GM19467 (cell line): Measurements from ENCODE around the gene ST7L.
"Not testable (repeated sequence)": the region's sequence is repeated elsewhere in the genome, so short reads cannot be mapped to it uniquely, and the experiment has no call there.

Experiments used
- ATAC-seq: cut with Tn5 transposase; IDR thresholded peaks from one replicate; pipeline ENCODE4 v1.9.1; 2021; ENCODE audit warnings: mild to moderate bottlenecking, moderate library complexity; ENCODE audit not compliant: unreplicated experiment

The ST7L gene, protein sequence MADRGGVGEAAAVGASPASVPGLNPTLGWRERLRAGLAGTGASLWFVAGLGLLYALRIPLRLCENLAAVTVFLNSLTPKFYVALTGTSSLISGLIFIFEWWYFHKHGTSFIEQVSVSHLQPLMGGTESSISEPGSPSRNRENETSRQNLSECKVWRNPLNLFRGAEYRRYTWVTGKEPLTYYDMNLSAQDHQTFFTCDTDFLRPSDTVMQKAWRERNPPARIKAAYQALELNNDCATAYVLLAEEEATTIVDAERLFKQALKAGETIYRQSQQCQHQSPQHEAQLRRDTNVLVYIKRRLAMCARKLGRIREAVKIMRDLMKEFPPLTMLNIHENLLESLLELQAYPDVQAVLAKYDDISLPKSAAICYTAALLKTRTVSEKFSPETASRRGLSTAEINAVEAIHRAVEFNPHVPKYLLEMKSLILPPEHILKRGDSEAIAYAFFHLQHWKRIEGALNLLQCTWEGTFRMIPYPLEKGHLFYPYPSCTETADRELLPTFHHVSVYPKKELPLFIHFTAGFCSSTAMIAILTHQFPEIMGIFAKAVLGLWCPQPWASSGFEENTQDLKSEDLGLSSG

GRCh38 chr1:112618721-112619517 lies at the start of gene ST7L:
Gene ST7L (minus strand): TSS chr1:112619141. CDS start chr1:112619113, 28 bp downstream.
- ATAC-seq = no peak

DNA sequence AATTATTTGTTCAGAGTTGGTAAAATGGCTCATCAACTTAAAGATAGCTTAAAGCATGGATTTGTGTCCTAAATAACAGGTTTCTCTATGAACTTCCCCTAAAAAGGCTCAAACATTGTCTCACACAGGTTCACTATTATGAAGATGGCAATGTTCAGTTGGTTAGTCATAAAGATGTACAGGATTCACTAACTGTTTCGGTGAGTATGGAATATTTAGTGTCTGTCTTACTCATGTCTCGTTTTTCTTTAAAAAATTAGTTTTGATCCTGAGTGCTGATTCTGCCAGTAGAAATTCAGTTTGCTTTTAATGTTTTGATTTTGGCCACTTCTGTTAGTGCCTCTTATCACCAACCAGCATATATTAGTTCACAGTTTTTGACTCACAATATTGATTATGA lies 48.0 kb upstream of the ST7L start:
- ATAC-seq = no peak

GRCh38 chr1:112665857-112666256 lies 46.9 kb upstream of the ST7L start:
- no peak for ATAC-seq

GRCh38 chr1:112651205-112651604 lies 32.3 kb upstream of the ST7L start:
- ATAC-seq = no peak

- no peak for ATAC-seq
Observed at GRCh38 chr1:112646225-112646624, 27.3 kb upstream of the ST7L start.

GRCh38 chr1:112643080-112643479 lies 24.1 kb upstream of the ST7L start:
- no peak for ATAC-seq

DNA sequence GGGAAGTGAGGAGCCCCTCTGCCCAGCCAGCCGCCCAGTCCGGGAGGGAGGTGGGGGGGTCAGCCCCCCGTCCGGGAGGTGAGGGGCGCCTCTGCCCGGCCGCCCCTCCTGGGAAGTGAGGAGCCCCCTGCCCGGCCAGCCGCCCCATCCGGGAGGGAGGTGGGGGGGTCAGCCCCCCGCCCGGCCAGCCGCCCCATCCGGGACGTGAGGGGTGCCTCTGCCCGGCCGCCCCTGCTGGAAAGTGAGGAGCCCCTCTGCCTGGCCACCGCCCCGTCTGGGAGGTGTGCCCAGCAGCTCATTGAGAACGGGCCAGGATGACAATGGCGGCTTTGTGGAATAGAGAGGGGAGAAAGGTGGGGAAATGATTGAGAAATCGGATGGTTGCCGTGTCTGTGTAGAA lies 21.5 kb upstream of the ST7L start:
- not testable (repeated sequence) for ATAC-seq

GRCh38 chr1:112638110-112638428 lies 19.1 kb upstream of the ST7L start:
- no peak for ATAC-seq

- no peak for ATAC-seq
Observed at GRCh38 chr1:112637254-112638109, 18.5 kb upstream of the ST7L start.

DNA sequence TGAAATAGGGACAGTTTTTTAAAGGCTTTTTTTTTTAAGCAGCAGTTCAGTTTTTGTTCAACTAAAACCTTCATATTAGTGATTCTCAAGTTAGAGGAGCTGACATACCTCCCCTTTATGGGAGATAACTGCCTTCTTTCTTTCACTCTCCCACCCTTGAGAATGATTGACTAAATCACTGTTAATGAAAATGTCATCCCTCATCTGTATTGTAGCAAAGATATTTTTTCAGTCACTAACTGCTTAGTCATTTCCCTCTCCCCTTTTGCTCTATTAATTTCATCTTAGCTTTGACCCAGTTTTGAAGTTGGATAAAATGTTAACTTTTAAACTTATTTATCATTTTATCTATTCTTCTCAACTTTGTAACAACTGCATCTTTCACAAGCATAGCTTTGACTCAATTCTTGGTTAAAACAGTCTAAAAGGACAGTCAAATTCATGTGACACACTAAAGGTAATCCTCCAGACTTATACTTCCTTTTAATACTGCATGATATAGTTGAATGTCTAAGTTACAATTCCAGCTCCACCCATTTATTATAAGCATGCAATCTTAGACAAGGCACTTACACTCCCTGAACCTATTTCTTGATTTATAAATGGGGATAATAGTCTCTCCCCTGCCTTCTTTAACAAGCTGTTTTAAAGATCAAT lies 17.8 kb upstream of the ST7L start:
- peak; percentile 45 for ATAC-seq

DNA sequence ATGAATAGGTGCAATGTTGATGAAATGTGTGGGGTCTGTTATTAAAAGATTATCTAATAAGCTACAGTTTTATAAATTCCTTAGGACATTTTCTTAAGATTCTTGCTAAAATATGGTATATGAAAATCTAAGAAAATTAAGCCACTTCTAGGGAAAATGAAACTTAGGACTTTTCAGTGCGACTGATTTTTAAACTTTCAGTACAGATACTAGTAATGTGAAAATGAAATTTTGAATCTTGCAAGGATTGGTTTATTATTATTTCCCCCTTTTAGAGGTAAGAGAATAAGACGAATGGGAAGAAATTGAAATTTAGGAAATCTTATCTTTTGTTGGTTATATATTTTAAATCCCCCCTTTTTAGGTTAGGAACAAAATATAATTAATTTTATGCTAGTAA lies 17.1 kb upstream of the ST7L start:
- no peak for ATAC-seq

DNA sequence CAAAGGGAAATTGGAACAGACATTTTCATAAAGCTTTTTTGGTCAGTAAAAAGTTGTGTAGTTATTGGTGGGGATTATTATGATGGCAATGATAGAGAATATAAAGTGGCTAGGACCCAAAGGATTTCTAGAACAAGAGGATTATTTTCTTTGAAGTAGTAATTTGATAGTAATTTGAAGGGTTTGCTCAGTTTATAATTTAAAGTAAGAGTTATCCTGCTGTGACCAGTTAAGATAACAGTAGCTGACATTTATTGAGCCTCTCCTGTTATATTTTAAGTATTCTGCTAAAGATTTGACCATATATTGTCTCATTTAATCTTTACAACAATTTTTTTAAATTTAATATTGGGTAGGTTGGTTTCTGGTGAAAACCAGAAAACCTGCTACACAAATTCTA lies 15.4 kb upstream of the ST7L start:
- no peak for ATAC-seq

- no peak for ATAC-seq
Observed at GRCh38 chr1:112633628-112634027, 14.7 kb upstream of the ST7L start.

- ATAC-seq = no peak
Observed at GRCh38 chr1:112629256-112629655, 10.3 kb upstream of the ST7L start.

DNA sequence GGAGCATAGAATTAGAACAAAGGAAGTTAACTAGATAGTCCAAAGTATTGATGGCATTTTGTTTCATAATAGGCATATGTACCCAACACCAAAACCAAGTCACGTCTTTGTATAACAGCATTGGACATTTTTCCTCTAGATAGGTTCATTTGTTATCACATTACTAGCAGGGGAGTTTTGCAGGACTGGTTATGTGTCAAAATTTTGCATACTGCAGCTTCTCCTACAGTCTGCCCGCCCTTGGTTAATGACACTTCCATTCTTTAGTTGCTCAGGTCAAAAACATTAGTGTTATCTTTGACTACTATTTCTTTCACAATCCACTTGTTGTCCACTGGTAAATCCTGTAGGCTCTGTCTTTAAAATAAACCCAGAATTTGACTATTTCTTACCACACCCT lies 9.6 kb upstream of the ST7L start:
- no peak for ATAC-seq

GRCh38 chr1:112626887-112627286 lies 7.9 kb upstream of the ST7L start:
- ATAC-seq = no peak

DNA sequence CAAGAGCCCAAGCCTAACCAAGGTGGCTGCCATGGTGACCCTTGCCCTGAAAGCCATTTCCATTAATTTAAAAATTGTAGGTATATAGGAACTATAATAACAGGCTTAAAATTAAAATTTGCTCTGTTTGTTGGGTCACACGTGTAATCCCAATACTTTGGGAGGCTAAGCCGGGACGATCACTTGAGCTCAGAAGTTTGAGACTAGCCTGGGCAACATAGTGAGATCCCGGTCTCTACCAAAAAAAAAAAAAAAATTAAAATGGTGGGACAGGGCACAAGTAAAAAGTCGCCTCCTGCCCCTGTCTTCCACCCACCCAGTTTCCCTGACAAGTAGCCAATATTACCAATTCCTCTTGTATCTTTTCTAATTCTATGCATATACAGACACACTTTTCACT lies 7.3 kb upstream of the ST7L start:
- no peak for ATAC-seq

DNA sequence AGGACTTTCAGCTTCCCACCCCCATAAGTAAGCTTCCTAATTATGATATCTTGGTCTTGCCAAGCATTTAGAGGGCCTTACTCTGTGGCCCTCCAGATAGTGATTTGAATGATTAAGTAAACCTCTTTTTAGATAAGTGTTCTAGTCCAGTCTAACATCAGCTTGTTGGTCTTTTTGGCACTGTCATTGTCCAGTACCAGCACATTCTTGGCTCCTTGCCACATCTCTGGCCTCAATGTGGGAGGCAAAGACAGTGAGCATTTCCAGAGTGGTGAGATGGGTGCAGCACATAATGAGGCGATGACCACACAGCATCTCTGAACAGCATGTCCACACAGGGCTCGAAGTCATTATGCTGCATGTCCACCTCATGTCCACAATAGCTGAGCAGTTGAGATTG lies 6.8 kb upstream of the ST7L start:
- no peak for ATAC-seq

GRCh38 chr1:112624493-112624892 lies 5.6 kb upstream of the ST7L start:
- not testable (repeated sequence) for ATAC-seq

DNA sequence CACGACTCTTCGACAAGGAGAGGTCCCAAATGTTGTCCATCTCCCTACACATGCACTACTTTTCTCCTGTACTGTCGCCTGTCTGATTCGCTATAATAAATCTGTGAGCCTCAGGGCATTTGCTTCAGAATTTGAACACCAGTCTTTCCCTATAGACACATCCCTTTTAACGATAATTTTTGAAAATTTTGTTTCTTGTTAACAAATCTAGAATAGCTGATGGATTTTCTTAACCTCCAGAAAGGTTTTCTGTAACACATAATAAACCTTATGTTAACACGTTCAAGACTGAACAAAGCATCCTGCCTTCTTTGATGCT lies 1.4 kb upstream of the ST7L start:
- ATAC-seq = no peak
